Measurements from ENCODE around the gene FOXN3.

Gene FOXN3

GRCh38 chr14:89187501-89187900 lies 229.5 kb downstream of the FOXN3 start:
- no peak for DNase-seq

- no peak for DNase-seq
These were observed 230.1 kb downstream of the FOXN3 start for GRCh38 chr14:89186856-89187376.

GRCh38 chr14:89185919-89186855 lies 230.8 kb downstream of the FOXN3 start:
- DNase-seq: no peak

- peak; percentile 21 for DNase-seq
These were observed 232.1 kb downstream of the FOXN3 start for GRCh38 chr14:89184952-89185351.

- DNase-seq: no peak
These were observed 234.7 kb downstream of the FOXN3 start for GRCh38 chr14:89182326-89182725.

GRCh38 chr14:89180546-89180945 lies 236.5 kb downstream of the FOXN3 start:
- no peak for DNase-seq

GRCh38 chr14:89179891-89180404 lies 237.1 kb downstream of the FOXN3 start:
- DNase-seq: no peak

- DNase-seq: no peak
These were observed 238.1 kb downstream of the FOXN3 start for GRCh38 chr14:89178800-89179535.

- no peak for DNase-seq
These were observed 238.7 kb downstream of the FOXN3 start for GRCh38 chr14:89178376-89178775.

GRCh38 chr14:89175881-89176799 lies 240.9 kb downstream of the FOXN3 start:
- DNase-seq: no peak

- DNase-seq: no peak
These were observed 245.4 kb downstream of the FOXN3 start for GRCh38 chr14:89171628-89172027.

- DNase-seq: no peak
These were observed 245.9 kb downstream of the FOXN3 start for GRCh38 chr14:89171168-89171567.

GRCh38 chr14:89167705-89168104 lies 249.3 kb downstream of the FOXN3 start:
- no peak for DNase-seq

- no peak for DNase-seq
These were observed 250.4 kb downstream of the FOXN3 start for GRCh38 chr14:89166633-89167032.

- DNase-seq: no peak
These were observed 251.5 kb downstream of the FOXN3 start for GRCh38 chr14:89165189-89166181.

- no peak for DNase-seq
These were observed 252.6 kb downstream of the FOXN3 start for GRCh38 chr14:89164168-89165073.

GRCh38 chr14:89163031-89163636 lies 253.9 kb downstream of the FOXN3 start:
- no peak for DNase-seq

- no peak for DNase-seq
These were observed 254.4 kb downstream of the FOXN3 start for GRCh38 chr14:89162586-89162985.

GRCh38 chr14:89160437-89160836 lies 256.6 kb downstream of the FOXN3 start:
- DNase-seq: no peak

GRCh38 chr14:89158701-89159100 lies 258.3 kb downstream of the FOXN3 start:
- no peak for DNase-seq
